Esophagus mucosa (tissue), 1 donor: ENCODE results near the gene CDC16. TPM values are rescaled to one million over a fixed set of nuclear protein-coding genes. Genes with fewer than 3 reads are reported as not detected.

Experiments
- ATAC-seq: fragments of 200-7000 bp; cut with Tn5 transposase; one replicate; pipeline ENCODE4 v1.9.1; 2020
- total RNA-seq: library from RNA; stranded (reverse); gene quantifications from one replicate; pipeline ENCODE4 v1.2.4, GENCODE V29; 2023
- donor health status: DM: yes; HTN: yes; CAD: no.

Gene CDC16
- total RNA-seq, 1 donor from 2014 or later: 32.2 TPM

GRCh38 chr13:114303700-114304327 is 69.1 kb downstream of the CDC16 start:
- no peak for ATAC-seq

- no peak for ATAC-seq
These were observed 69.8 kb downstream of the CDC16 start for GRCh38 chr13:114304346-114305034.

- no peak for ATAC-seq
These were observed 74.4 kb downstream of the CDC16 start for GRCh38 chr13:114309086-114309485.

- no peak for ATAC-seq
These were observed 75.2 kb downstream of the CDC16 start for GRCh38 chr13:114309806-114310410.

GRCh38 chr13:114310956-114311355 is 76.3 kb downstream of the CDC16 start:
- no peak for ATAC-seq

GRCh38 chr13:114311387-114311786 is 76.7 kb downstream of the CDC16 start:
- ATAC-seq: no peak

GRCh38 chr13:114311908-114312307 is 77.2 kb downstream of the CDC16 start:
- ATAC-seq: no peak

- ATAC-seq: no peak
These were observed 78.6 kb downstream of the CDC16 start for GRCh38 chr13:114313061-114313860.

- ATAC-seq: peak; percentile 97
These were observed 79.6 kb downstream of the CDC16 start, which contains the start of gene CHAMP1 for GRCh38 chr13:114314074-114314912. Gene CHAMP1 (plus strand): TSS chr13:114314503. CDS start chr13:114323843, 9,340 bp downstream.

GRCh38 chr13:114315074-114315785 is 80.5 kb downstream of the CDC16 start:
- no peak for ATAC-seq

- no peak for ATAC-seq
These were observed 83.9 kb downstream of the CDC16 start for GRCh38 chr13:114318624-114319023.

GRCh38 chr13:114319441-114319913 is 84.8 kb downstream of the CDC16 start:
- ATAC-seq: no peak

- no peak for ATAC-seq
These were observed 85.4 kb downstream of the CDC16 start for GRCh38 chr13:114320065-114320464.

- no peak for ATAC-seq
These were observed 86.6 kb downstream of the CDC16 start for GRCh38 chr13:114321256-114321655.

Other genes starting within 250 kb of the CDC16 start
- 1.6 TPM for gene RASA3, start 102.3 kb upstream of the CDC16 start, total RNA-seq
- gene CFAP97D2, start 55.6 kb upstream of the CDC16 start, total RNA-seq: not detected
- gene UPF3A, start 46.7 kb downstream of the CDC16 start, total RNA-seq: 26.2 TPM
- 8.9 TPM for gene CHAMP1, start 79.6 kb downstream of the CDC16 start, total RNA-seq